ENCODE results near the gene ALKBH6. TPM values are rescaled to one million over a fixed set of nuclear protein-coding genes. Genes with fewer than 3 reads are reported as not detected.

ALKBH6 gene
- total and polyA plus RNA-seq, 2 of the 13 experiments (the other 11 are each of a cell fraction or from before 2014, with no cell fraction given) = 13.7 to 18.1 TPM

DNA sequence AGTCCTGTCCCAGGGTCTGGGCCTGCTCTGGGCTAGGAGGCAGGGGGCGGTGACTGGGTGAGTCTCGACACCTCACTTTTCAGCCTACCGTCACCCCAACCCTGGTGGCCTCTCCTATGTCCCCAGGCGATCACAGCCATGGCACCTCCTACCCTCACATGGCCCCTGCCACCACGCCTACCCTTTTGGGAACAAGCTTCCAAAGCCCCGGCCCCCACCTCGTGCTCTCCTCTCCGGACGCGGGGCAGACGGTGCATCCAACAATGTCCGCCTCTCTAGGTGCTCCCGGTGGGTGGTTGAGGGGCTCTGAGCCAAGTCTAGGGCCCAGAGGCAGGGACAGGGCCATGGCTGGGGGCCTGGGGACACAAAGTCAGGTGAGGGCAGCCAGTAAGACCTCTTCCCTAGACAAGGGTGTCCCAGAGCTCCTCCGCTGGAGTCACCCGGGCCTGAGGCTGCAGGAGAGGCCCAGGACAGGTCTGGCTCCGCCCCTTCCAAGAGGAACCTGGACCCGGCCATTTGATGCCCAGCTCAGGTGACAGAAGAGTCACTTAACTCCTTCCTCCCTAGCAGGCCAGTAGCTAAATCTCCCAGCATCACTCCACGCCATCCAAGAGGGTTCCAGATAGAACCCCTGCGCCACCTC, 5.6 kb downstream of the ALKBH6 start, which contains the start of gene SYNE4 (continued):
- TF ChIP-seq, protein P1, sequence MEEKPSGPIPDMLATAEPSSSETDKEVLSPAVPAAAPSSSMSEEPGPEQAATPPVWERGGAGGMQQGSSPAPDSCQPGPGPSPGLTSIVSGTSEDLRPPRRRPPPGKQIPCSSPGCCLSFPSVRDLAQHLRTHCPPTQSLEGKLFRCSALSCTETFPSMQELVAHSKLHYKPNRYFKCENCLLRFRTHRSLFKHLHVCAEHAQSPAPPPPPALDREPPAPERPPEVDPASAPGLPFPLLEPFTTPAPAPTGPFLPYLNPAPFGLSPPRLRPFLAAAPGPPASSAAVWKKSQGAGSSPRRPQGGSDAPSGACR (CRISPR knock-in tag; IDR thresholded peaks at IDR 0.05) = no peak
- TF ChIP-seq ZNF343 (CRISPR knock-in tag; IDR thresholded peaks at IDR 0.05) = peak; percentile 75; the same call in 1 of the 2 replicates
- TF ChIP-seq ZNF331 (CRISPR knock-in tag; IDR thresholded peaks at IDR 0.05) = no peak
- peak; percentile 23; the same call in 1 of the 2 replicates for TF ChIP-seq ZNF572 (CRISPR knock-in tag; IDR thresholded peaks at IDR 0.05)
- TF ChIP-seq HOXA3 (CRISPR knock-in tag; IDR thresholded peaks at IDR 0.05) = no peak; the same call in 1 of the 2 replicates
- no peak for TF ChIP-seq ZNF121 (CRISPR knock-in tag; IDR thresholded peaks at IDR 0.05)
- 0 out of 2 replicates have a peak, but pooled peaks have one; percentile 76 for TF ChIP-seq ZNF550 (CRISPR knock-in tag; IDR thresholded peaks at IDR 0.05; ENCODE audit: borderline replicate concordance)
- no peak for TF ChIP-seq ZSCAN12 (CRISPR knock-in tag; IDR thresholded peaks at IDR 0.05)
- no peak; the same call in 1 of the 2 replicates for TF ChIP-seq CHCHD3 (CRISPR knock-in tag; IDR thresholded peaks at IDR 0.05)
- TF ChIP-seq AHR (CRISPR knock-in tag; IDR thresholded peaks at IDR 0.05) = no peak
- TF ChIP-seq ZBTB7B (CRISPR knock-in tag; IDR thresholded peaks at IDR 0.05) = no peak
- no peak for TF ChIP-seq CBFB (CRISPR knock-in tag; IDR thresholded peaks at IDR 0.05)
- TF ChIP-seq, protein P2, sequence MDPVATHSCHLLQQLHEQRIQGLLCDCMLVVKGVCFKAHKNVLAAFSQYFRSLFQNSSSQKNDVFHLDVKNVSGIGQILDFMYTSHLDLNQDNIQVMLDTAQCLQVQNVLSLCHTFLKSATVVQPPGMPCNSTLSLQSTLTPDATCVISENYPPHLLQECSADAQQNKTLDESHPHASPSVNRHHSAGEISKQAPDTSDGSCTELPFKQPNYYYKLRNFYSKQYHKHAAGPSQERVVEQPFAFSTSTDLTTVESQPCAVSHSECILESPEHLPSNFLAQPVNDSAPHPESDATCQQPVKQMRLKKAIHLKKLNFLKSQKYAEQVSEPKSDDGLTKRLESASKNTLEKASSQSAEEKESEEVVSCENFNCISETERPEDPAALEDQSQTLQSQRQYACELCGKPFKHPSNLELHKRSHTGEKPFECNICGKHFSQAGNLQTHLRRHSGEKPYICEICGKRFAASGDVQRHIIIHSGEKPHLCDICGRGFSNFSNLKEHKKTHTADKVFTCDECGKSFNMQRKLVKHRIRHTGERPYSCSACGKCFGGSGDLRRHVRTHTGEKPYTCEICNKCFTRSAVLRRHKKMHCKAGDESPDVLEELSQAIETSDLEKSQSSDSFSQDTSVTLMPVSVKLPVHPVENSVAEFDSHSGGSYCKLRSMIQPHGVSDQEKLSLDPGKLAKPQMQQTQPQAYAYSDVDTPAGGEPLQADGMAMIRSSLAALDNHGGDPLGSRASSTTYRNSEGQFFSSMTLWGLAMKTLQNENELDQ (CRISPR knock-in tag; IDR thresholded peaks at IDR 0.05; ENCODE audit: borderline replicate concordance) = no peak
- TF ChIP-seq, protein P3, sequence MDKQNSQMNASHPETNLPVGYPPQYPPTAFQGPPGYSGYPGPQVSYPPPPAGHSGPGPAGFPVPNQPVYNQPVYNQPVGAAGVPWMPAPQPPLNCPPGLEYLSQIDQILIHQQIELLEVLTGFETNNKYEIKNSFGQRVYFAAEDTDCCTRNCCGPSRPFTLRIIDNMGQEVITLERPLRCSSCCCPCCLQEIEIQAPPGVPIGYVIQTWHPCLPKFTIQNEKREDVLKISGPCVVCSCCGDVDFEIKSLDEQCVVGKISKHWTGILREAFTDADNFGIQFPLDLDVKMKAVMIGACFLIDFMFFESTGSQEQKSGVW (CRISPR knock-in tag; IDR thresholded peaks at IDR 0.05; ENCODE audit: borderline replicate concordance) = no peak
- TF ChIP-seq TSC22D2 (CRISPR knock-in tag; IDR thresholded peaks at IDR 0.05; ENCODE audit: borderline replicate concordance) = peak; percentile 72; the same call in 1 of the 2 replicates
- TF ChIP-seq, protein P4, sequence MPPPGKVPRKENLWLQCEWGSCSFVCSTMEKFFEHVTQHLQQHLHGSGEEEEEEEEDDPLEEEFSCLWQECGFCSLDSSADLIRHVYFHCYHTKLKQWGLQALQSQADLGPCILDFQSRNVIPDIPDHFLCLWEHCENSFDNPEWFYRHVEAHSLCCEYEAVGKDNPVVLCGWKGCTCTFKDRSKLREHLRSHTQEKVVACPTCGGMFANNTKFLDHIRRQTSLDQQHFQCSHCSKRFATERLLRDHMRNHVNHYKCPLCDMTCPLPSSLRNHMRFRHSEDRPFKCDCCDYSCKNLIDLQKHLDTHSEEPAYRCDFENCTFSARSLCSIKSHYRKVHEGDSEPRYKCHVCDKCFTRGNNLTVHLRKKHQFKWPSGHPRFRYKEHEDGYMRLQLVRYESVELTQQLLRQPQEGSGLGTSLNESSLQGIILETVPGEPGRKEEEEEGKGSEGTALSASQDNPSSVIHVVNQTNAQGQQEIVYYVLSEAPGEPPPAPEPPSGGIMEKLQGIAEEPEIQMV (CRISPR knock-in tag; IDR thresholded peaks at IDR 0.05; ENCODE audit: low read depth) = no peak
- TF ChIP-seq SUZ12 (IDR thresholded peaks at IDR 0.05; ENCODE audit: low read depth, low read length) = no peak
- no peak for TF ChIP-seq MAFG (CRISPR knock-in tag; IDR thresholded peaks at IDR 0.05)
- TF ChIP-seq ZNF709 (CRISPR knock-in tag; IDR thresholded peaks at IDR 0.05) = no peak
- TF ChIP-seq ZNF547 (CRISPR knock-in tag; IDR thresholded peaks at IDR 0.05) = no peak
- no peak for TF ChIP-seq ATF1 (CRISPR knock-in tag; IDR thresholded peaks at IDR 0.05)
- TF ChIP-seq HNRNPUL1 (IDR thresholded peaks at IDR 0.05; ENCODE audit: low read depth, low read length) = no peak
- peak; percentile 73 for TF ChIP-seq AGO1 (IDR thresholded peaks at IDR 0.05; ENCODE audit: low read depth, low read length, poor library complexity, severe bottlenecking)
- no peak for TF ChIP-seq REL (CRISPR knock-in tag; conservative IDR thresholded peaks at IDR 0.05)
- TF ChIP-seq FOSL2 (CRISPR knock-in tag; IDR thresholded peaks at IDR 0.05) = no peak; the same call in 1 of the 2 replicates
- no peak for TF ChIP-seq NPAS2 (CRISPR knock-in tag; IDR thresholded peaks at IDR 0.05; ENCODE audit: borderline replicate concordance)
- no peak for TF ChIP-seq KLF9 (CRISPR knock-in tag; IDR thresholded peaks at IDR 0.05; ENCODE audit: low read depth)
- peak; percentile 36; the same call in 1 of the 2 replicates for TF ChIP-seq ZNF335 (CRISPR knock-in tag; IDR thresholded peaks at IDR 0.05)

All from HepG2 (cell line).